ENCODE measurements around the gene AMDHD1.
"Not testable (repeated sequence)": the region's sequence is repeated elsewhere in the genome, so short reads cannot be mapped to it uniquely, and the experiment has no call there.

The AMDHD1 gene

GRCh38 chr12:95966287-95966870 is 23.2 kb downstream of the AMDHD1 start:
- no peak for DNase-seq

- no peak for DNase-seq
These were observed 24.2 kb downstream of the AMDHD1 start for GRCh38 chr12:95967301-95967700.

DNA sequence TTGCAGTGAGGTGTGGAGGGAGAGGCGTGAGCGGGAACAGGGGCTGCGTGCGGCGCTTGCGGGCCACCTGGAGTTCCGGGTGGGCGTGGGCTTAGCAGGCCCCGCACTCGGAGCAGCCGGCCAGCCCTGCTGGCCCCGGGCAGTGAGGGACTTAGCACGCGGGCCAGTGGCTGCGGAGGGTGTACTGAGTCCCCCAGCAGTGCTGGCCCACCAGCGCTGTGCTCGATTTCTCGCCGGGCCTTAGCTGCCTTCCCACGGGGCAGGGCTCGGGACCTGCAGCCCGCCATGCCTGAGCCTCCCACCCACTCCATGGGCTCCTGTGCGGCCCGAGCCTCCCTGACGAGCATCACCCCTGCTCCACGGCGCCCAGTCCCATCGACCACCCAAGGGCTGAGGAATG is 26.0 kb downstream of the AMDHD1 start:
- not testable (repeated sequence) for DNase-seq

DNA sequence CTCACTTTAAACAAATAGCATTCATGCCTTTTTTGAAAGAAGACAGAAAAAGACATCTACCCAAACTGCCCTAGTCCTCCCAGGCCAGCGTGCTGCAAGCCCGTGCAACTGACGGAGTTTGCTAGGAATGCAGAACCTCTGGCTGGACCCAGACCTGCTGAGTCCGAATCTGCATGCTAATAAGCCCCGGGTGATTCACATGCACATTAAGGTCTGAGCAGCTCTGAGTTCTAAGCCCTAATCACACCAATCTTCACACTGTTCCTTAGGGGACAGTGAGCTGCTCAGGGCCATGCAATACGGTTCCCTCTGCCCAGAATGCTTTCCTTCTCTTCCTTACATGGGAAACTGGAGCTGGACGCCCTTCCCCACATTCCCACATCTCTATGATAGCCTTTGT is 27.8 kb downstream of the AMDHD1 start:
- no peak for DNase-seq

- DNase-seq = no peak
These were observed 29.8 kb downstream of the AMDHD1 start for GRCh38 chr12:95972832-95973456.

- no peak for DNase-seq
These were observed 31.2 kb downstream of the AMDHD1 start for GRCh38 chr12:95974358-95974757.

DNA sequence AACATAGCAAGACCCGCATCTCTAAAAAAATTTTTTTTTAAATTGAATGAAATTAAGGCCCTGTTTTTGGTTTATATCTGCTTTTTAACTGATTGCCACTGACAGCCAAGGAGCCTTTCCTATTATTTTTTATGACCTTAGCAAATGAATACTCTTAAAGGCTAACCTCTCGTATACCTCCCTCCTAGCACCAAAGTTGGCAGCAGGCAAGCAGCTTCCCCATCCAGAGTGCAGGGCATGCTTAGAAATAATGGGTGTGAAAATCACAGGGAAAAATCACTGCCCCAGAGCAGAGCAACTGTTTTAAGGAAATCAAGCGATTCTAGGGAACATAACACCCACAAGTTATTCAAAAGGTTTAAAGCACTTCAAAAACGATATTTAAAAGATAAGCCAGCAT is 32.4 kb downstream of the AMDHD1 start:
- no peak for DNase-seq

DNA sequence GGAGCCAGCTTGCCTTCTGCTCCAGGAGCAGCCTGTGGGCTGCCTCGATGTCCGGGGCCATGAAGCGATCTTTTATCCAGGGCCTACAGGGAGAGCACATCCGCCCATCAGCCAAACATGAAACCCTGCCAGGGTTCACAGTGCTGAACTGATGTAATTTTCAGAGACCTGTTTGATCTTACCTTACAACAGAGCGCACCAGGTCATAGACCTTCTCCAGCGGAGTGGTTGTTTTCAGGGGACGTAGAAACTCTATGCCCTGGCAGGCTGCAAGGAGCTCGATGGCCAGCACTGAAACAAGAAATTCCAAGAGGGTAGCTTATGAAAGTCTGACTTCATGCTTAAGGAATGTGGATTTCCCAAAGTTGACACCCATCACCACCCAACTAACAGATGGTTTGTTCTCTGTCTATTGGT is 33.3 kb downstream of the AMDHD1 start:
- no peak for DNase-seq

- no peak for DNase-seq
These were observed 34.7 kb downstream of the AMDHD1 start for GRCh38 chr12:95977764-95978305.

- DNase-seq = no peak
These were observed 35.2 kb downstream of the AMDHD1 start for GRCh38 chr12:95978351-95978750.

DNA sequence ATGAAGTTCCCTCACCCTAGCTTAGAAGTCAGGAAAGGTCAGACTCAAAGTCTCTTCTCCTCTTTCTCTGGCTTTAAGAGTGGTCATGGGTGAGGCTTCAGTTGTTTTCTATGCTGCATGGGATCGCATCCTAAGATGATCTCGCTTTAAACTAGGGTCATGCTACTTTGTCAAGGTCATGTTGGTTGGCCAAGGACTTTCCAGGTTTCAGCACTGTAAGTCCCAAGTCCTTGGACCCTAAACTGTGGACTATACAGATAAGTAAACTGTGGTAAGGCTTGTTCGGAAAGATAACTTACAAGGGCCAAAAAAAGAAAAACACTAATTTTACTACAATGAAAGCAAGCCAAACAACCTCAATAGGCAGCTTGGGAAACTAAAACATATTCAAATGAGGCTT is 35.6 kb downstream of the AMDHD1 start:
- DNase-seq = no peak

DNA sequence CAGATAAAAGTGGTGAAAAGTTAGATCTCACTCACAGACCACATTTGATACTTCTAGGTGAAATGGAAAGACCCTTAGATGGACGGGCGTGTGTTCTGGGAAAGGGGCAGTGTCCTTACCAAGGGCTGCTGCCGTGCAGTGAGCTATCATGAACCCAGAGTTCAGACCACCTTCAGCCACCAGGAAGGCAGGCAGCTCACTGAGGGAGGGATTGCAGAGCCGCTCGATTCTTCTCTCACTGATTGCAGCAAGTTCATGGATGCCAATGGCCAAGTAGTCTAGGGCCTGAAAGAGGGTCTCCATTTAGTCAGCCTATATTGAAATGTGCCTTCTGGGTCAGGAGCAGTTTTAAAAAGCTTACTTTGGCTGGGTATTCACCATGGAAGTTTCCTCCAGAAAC is 37.3 kb downstream of the AMDHD1 start:
- DNase-seq = no peak

GRCh38 chr12:95982602-95983001 is 39.5 kb downstream of the AMDHD1 start:
- no peak for DNase-seq

- DNase-seq = no peak
These were observed 41.6 kb downstream of the AMDHD1 start for GRCh38 chr12:95984682-95985081.

GRCh38 chr12:95986635-95987570 is 43.8 kb downstream of the AMDHD1 start:
- no peak for DNase-seq

GRCh38 chr12:95988506-95989275 is 45.6 kb downstream of the AMDHD1 start:
- DNase-seq = no peak

GRCh38 chr12:95989504-95990123 is 46.5 kb downstream of the AMDHD1 start:
- DNase-seq = no peak

DNA sequence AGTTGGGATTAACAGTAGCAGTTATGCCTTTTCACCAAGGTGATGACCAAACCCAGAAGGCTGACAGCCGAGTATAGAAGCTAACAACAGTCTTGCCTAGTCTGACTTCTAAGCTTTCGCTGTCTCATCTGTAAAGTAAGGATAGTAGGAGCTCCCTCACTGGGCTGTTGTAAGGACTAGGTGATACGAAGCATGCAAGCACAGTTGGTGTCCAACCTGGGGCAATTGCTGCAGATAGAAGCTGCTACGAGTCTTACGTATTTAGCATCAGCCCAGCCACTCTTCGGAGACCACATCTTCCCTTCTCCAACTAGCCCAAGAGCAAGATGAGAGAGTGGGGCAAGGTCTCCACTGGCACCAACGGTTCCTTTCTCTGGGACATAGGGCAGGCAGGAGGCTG is 47.0 kb downstream of the AMDHD1 start:
- no peak for DNase-seq

DNA sequence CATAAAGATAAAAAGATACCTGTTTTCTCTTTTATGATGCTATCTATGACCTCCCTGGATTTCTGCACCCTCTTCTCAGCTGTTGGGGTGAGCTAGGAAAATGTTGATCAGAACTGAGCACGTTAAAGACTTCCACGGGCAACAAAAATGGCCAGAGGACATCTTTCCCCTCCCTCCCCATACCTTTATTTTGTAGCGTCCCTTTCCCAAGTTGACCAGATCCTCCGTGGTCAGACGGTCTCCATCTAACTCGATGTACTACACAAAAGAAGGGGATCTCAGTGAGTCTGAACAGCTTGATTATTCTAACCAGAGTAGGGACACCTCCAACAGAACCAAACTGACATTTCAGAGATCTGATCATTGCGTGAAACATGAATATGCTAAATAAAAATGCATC is 50.8 kb downstream of the AMDHD1 start:
- DNase-seq = no peak

- no peak for DNase-seq
These were observed 51.3 kb downstream of the AMDHD1 start for GRCh38 chr12:95994476-95994875.

DNA sequence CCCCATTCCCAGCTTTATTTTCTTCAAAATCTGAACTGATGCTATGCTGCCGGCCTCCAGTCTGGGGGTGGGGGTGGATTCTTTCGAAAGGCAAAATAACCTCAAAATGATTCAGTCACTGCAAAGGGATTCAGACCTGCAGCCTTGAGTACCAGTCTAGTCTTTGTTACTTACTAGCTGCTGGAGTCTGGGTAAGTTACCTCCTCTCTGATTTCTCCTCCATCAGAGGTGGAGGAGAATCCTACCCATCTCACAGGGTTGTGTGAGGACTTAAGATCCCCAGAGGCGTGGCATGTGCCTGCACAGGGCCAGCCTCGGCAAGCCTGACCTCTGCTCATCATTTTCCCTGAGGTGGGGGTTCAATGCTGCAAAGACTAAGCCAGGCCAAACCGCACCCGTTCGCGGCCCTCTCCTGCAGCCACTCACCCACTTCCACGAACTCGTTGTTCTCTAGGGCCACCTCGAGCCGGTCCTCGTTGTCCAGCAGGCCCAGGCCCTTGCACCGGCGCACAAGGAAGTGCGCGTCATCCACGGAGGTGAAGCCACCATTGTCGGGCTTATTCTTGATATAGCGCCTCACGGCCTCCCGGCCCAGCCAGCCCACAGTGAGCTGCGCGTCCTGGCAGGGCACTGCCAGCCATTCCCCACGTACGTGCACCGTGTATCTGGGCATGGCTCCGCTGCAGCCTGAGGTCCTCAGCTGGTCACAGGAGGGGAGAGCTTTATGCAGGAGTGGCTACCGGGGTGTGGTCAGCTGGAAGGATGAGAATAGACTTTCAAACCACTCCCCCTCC is 52.3 kb downstream of the AMDHD1 start:
- DNase-seq = no peak
